ENCODE results near the gene CALD1.

The CALD1 gene

DNA sequence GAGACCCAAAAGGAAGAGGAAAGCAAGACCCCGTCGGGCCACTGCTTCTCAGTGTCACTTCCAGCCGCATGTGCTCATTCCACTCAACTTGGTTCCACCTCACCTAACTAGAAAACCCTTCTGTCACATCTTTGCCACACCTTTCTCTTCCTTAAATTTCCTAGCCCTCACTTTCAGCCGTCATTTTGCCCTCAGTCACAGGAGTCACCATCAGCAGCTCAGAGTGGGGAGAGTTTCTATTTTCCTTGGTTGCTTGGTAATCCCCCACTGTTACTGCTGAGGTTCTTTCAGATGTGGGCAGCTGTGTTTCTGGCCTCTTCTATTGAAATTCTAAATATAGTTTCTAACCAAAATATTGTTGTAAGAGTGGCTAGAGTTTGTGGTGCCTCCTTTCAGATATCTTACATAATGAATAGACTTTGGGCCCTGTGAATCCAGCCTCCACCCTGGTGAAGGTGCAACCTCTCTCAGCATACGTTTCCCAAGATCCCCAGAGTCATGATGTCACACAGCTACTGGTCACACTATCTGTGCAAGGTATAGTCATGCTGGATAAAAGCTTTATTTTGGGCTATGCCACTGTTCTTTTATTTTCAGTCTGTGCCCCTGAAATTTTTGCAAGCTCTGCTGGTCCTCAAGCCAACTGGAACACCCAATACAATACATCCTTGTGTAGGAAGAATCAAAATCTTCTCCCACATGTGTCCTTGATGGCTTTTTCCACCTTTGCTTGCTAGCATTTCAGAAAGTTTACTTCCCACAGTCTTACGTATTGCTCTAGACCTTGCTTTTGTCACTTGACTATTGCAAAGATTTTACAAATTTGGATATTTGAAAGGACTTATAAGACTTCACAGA is 216.0 kb downstream of the CALD1 start:
- H3K4me3 ChIP-seq (replicated peaks; ENCODE audit: low read depth, low read length): no peak overlapping the region
- TF ChIP-seq CTCF (IDR thresholded peaks at IDR 0.05; ENCODE audit: low read depth, low read length, missing control alignments): no peak
- no peak for DNase-seq (ENCODE audit: extremely low read depth, low read depth)

DNA sequence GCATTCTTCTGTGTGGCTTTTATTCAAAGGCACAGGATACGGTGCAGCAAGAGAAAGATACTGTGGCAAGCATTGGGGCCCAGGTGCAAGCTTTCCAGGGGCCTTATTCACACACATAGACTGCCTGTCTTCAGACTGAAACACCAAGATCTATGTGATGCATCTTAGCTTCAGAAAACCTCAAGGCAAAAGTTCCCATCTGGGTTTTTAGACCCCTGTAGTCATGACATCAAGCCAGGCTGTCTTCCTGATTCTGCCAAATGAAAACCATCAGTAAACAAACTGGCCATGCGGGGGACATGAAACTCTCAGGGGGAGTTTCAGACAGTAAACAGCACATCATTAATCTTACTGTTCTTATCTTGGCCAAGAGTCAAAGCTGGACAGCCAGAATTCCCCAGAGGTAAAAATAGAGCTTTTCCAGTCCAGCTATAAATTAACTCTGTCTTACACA is 216.7 kb downstream of the CALD1 start:
- TF ChIP-seq CTCF (IDR thresholded peaks at IDR 0.05; ENCODE audit: low read depth, low read length, missing control alignments): no peak
- no peak overlapping the region for H3K4me3 ChIP-seq (replicated peaks; ENCODE audit: low read depth, low read length)
- DNase-seq (ENCODE audit: extremely low read depth, low read depth): no peak

DNA sequence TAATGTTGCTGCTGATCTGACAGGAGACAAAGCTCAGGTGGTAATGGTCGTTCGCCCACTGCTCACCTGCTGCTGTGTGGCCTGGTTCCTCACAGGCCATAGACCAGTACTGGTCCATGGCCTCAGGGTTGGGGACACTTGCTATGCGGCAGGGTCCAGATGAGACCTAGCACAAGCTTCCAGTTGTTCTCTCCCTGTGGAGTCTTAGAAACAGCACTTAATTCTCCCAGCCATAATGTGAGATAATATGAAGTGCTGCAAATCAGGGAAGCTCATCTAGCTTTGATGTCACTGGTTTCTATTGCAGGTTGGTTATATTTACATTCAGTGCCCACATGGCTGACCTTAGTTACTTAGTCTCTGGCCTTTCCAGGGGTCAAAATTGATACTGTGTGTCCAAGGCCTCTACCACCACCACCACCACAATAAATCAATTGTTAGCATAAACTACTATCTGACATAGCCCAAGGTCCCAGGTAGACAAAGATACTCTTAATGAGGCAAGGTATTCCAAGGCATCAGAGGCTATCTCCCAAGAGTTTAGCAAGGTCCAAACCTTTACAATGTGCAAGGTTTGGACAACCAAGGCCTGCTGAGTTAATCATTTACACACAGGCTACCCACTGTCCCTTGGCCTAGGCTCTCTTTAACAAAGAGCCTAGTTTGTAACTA is 217.9 kb downstream of the CALD1 start:
- no peak overlapping the region for H3K4me3 ChIP-seq (replicated peaks; ENCODE audit: low read depth, low read length)
- DNase-seq (ENCODE audit: extremely low read depth, low read depth): no peak
- no peak for TF ChIP-seq CTCF (IDR thresholded peaks at IDR 0.05; ENCODE audit: low read depth, low read length, missing control alignments)

- H3K4me3 ChIP-seq (replicated peaks; ENCODE audit: low read depth, low read length): no peak overlapping the region
- TF ChIP-seq CTCF (IDR thresholded peaks at IDR 0.05; ENCODE audit: low read depth, low read length, missing control alignments): no peak
- no peak for DNase-seq (ENCODE audit: extremely low read depth, low read depth)
Observed at GRCh38 chr7:134999136-134999535, 219.7 kb downstream of the CALD1 start.

GRCh38 chr7:135001390-135002165 is 222.1 kb downstream of the CALD1 start:
- no peak overlapping the region for H3K4me3 ChIP-seq (replicated peaks; ENCODE audit: low read depth, low read length)
- no peak for TF ChIP-seq CTCF (IDR thresholded peaks at IDR 0.05; ENCODE audit: low read depth, low read length, missing control alignments)
- DNase-seq (ENCODE audit: extremely low read depth, low read depth): no peak

DNA sequence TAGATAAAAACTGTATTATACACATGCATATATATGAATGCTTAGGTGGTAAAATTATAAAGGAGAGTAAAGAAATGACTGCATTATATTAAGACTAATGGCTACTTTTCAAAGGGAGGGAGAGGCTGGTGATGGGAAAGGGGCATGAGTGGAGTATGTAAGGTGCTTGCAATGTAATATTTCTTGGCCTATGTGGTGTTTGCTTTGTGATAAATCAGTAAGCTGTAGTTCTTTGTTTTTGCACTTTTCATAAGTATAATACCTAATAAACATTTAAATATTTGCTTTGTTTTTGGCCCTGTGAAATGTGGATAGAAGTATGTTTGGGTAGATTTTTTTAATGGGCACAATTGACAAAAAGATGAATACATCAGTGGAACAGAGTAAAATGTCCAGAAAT is 232.8 kb downstream of the CALD1 start:
- TF ChIP-seq CTCF (IDR thresholded peaks at IDR 0.05; ENCODE audit: low read depth, low read length, missing control alignments): no peak

More for the DNA sequence above, 232.8 kb downstream of the CALD1 start:
- no peak overlapping the region for H3K4me3 ChIP-seq (replicated peaks; ENCODE audit: low read depth, low read length)
- no peak for DNase-seq (ENCODE audit: extremely low read depth, low read depth)

Data from HFF-Myc (cell line).